IMR-90 (cell line): Measurements from ENCODE around the gene SLC35C1. TPM values are rescaled to one million over a fixed set of nuclear protein-coding genes. Genes with fewer than 3 reads are reported as not detected.

Source experiments
- ATAC-seq: fragments of 200-7000 bp; cut with Tn5 transposase; 2 replicates; pipeline ENCODE4 v1.9.1; 2020; ENCODE audit warnings: low read depth, mild to moderate bottlenecking, moderate library complexity
- BruUV-seq: library from RNA; stranded (reverse); fragments of 400-500 nt; replicated peaks from 2 replicates; lab custom pipeline; 2021; lab: Mats Ljungman, UMichigan
- CTCF ChIA-PET: fragments of 300-600 bp; formaldehyde crosslinking; extraction: SDS; loops from one replicate; lab custom pipeline; 2021; ENCODE audit warnings: antibody characterized with exemption; lab: Yijun Ruan, JAX
- POLR2A ChIA-PET: fragments of 300-600 bp; sonication (Branson Sonifier 250); formaldehyde crosslinking; loops from one replicate; lab custom pipeline; 2022; ENCODE audit warnings: antibody characterized with exemption; ENCODE audit not compliant: unreplicated experiment; lab: Charles Lee
- DNase-seq: peaks from one replicate; pipeline ENCODE4 v3.0.0; 2013
- H2AFZ ChIP-seq: replicated peaks from 2 replicates; pipeline ENCODE3; 2013; ENCODE audit warnings: low read length, mild to moderate bottlenecking; ENCODE audit not compliant: poor library complexity
- H2AK5ac ChIP-seq: 2 replicates; pipeline ENCODE4 v1.6.1; 2013; ENCODE audit warnings: low read depth, low read length, inconsistent platforms
- H2AK9ac ChIP-seq: replicated peaks from 2 replicates; pipeline ENCODE3; 2013; ENCODE audit warnings: mild to moderate bottlenecking, low read depth, low read length, moderate library complexity; ENCODE audit not compliant: poor library complexity
- H2BK120ac ChIP-seq: 2 replicates; pipeline ENCODE4 v1.6.1; 2013; ENCODE audit warnings: low read depth, low read length, inconsistent platforms
- H2BK15ac ChIP-seq: 3 replicates; pipeline ENCODE4 v1.6.1; 2013; ENCODE audit warnings: low read depth, low read length, inconsistent platforms
- H2BK20ac ChIP-seq: 2 replicates; pipeline ENCODE4 v1.6.1; 2013; ENCODE audit warnings: low read depth, mild to moderate bottlenecking, inconsistent platforms, low read length, moderate library complexity
- H2BK5ac ChIP-seq: 2 replicates; pipeline ENCODE4 v1.6.1; 2013; ENCODE audit warnings: mild to moderate bottlenecking, low read depth, low read length, inconsistent platforms; ENCODE audit not compliant: poor library complexity, severe bottlenecking
- H3K14ac ChIP-seq: replicated peaks from 2 replicates; pipeline ENCODE4 v1.6.1; 2013; ENCODE audit warnings: low read depth, low read length, inconsistent platforms
- H3K18ac ChIP-seq: 2 replicates; pipeline ENCODE4 v1.6.1; 2013; ENCODE audit warnings: low read depth, low read length, control low read depth
- H3K23ac ChIP-seq: 2 replicates; pipeline ENCODE4 v1.6.1; 2013; ENCODE audit warnings: low read depth, low read length, inconsistent platforms
- H3K27ac ChIP-seq: 2 replicates; pipeline ENCODE4 v1.5.1; 2013; ENCODE audit warnings: mild to moderate bottlenecking, control low read depth, low read length; ENCODE audit not compliant: insufficient read depth
- H3K27me3 ChIP-seq: 2 replicates; pipeline ENCODE4 v1.6.1; 2013; ENCODE audit warnings: low read length; ENCODE audit not compliant: control insufficient read depth, insufficient read depth
- H3K36me3 ChIP-seq: 2 replicates; pipeline ENCODE4 v1.6.1; 2013; ENCODE audit warnings: low read length, mixed read lengths; ENCODE audit not compliant: control insufficient read depth, insufficient read depth
- H3K4ac ChIP-seq: 2 replicates; pipeline ENCODE4 v1.6.1; 2013; ENCODE audit warnings: low read depth, low read length, inconsistent platforms
- H3K4me1 ChIP-seq: 2 replicates; pipeline ENCODE4 v1.6.1; 2013; ENCODE audit warnings: low read length, mixed read lengths; ENCODE audit not compliant: control insufficient read depth, insufficient read depth
- H3K4me2 ChIP-seq: 2 replicates; pipeline ENCODE4 v1.6.1; 2013; ENCODE audit warnings: low read depth, mild to moderate bottlenecking, control low read depth, low read length, moderate library complexity
- H3K4me3 ChIP-seq: 2 replicates; pipeline ENCODE4 v1.5.1; 2013; ENCODE audit warnings: low read depth, mild to moderate bottlenecking, control low read depth, low read length, moderate library complexity; ENCODE audit not compliant: insufficient read depth
- H3K56ac ChIP-seq: 2 replicates; pipeline ENCODE4 v1.6.1; 2013; ENCODE audit warnings: low read length, inconsistent platforms; ENCODE audit not compliant: insufficient read depth; ENCODE audit errors: extremely low read depth
- H3K79me1 ChIP-seq, 2 experiments: 2 replicates each; pipeline ENCODE4 v1.6.1; 2013; ENCODE audit warnings: low read length in 2 of 2, inconsistent platforms in 1 of 2, low read depth in 1 of 2
- H3K9ac ChIP-seq: 2 replicates; pipeline ENCODE4 v1.6.1; 2013; ENCODE audit warnings: low read depth, low read length, control low read depth
- H3K9me1 ChIP-seq: 2 replicates; pipeline ENCODE4 v1.6.1; 2013; ENCODE audit warnings: low read length, inconsistent platforms; ENCODE audit not compliant: insufficient read depth
- H3K9me3 ChIP-seq: 2 replicates; pipeline ENCODE4 v1.6.1; 2013; ENCODE audit warnings: low read length; ENCODE audit not compliant: control insufficient read depth, insufficient read depth
- H4K20me1 ChIP-seq: 2 replicates; pipeline ENCODE4 v1.6.1; 2013; ENCODE audit warnings: low read length, inconsistent platforms; ENCODE audit not compliant: insufficient read depth
- H4K5ac ChIP-seq: 2 replicates; pipeline ENCODE4 v1.6.1; 2013; ENCODE audit warnings: mild to moderate bottlenecking, low read depth, low read length, control low read depth
- H4K8ac ChIP-seq, 2 experiments: 2 replicates each; pipeline ENCODE4 v1.6.1; 2013; ENCODE audit warnings: low read depth in 2 of 2, low read length in 2 of 2, control low read depth in 1 of 2, inconsistent platforms in 1 of 2
- H4K91ac ChIP-seq: 2 replicates; pipeline ENCODE4 v1.6.1; 2013; ENCODE audit warnings: low read depth, low read length, inconsistent platforms; ENCODE audit not compliant: insufficient read depth
- BHLHE40 ChIP-seq: fragments of 150-350 bp; IDR thresholded peaks from 2 replicates; pipeline ENCODE4 v1.6.1; 2016; ENCODE audit warnings: mild to moderate bottlenecking, low read depth, low read length
- CEBPB ChIP-seq: IDR thresholded peaks from 2 replicates; pipeline ENCODE4 v1.6.1; 2012; ENCODE audit warnings: low read depth, low read length, improper control_type of control experiment
- CHD1 ChIP-seq: IDR thresholded peaks from 2 replicates; pipeline ENCODE4 v1.6.1; 2012; ENCODE audit warnings: low read depth, low read length, improper control_type of control experiment
- ELK1 ChIP-seq: fragments of 150-350 bp; IDR thresholded peaks from 2 replicates; pipeline ENCODE4 v1.6.1; 2016; ENCODE audit warnings: low read depth, mild to moderate bottlenecking, low read length, moderate library complexity, borderline replicate concordance
- FOS ChIP-seq: fragments of 150-350 bp; IDR thresholded peaks from 2 replicates; pipeline ENCODE4 v1.6.1; 2016; ENCODE audit warnings: low read depth, low read length
- MAZ ChIP-seq: IDR thresholded peaks from 2 replicates; pipeline ENCODE4 v1.6.1; 2012; ENCODE audit warnings: low read depth, mild to moderate bottlenecking, low read length, improper control_type of control experiment, moderate library complexity, borderline replicate concordance
- MXI1 ChIP-seq: IDR thresholded peaks from 2 replicates; pipeline ENCODE4 v1.6.1; 2012; ENCODE audit warnings: low read depth, mild to moderate bottlenecking, low read length, moderate library complexity, borderline replicate concordance
- NFE2L2 ChIP-seq: fragments of 150-350 bp; IDR thresholded peaks from 2 replicates; pipeline ENCODE4 v1.6.1; 2016; ENCODE audit warnings: low read depth, mild to moderate bottlenecking, low read length
- POLR2A ChIP-seq: IDR thresholded peaks from 2 replicates; pipeline ENCODE4 v1.6.1; 2012; ENCODE audit warnings: mild to moderate bottlenecking, low read depth, low read length
- RAD21 ChIP-seq: IDR thresholded peaks from 2 replicates; pipeline ENCODE4 v1.6.1; 2012; ENCODE audit warnings: low read length, improper control_type of control experiment
- RCOR1 ChIP-seq: IDR thresholded peaks from 2 replicates; pipeline ENCODE4 v1.6.1; 2012; ENCODE audit warnings: mild to moderate bottlenecking, low read length, improper control_type of control experiment; ENCODE audit not compliant: insufficient replicate concordance
- RFX5 ChIP-seq: IDR thresholded peaks from 2 replicates; pipeline ENCODE4 v1.8.0; 2012; ENCODE audit warnings: low read depth, mild to moderate bottlenecking, low read length, moderate library complexity
- SMC3 ChIP-seq: fragments of 150-350 bp; IDR thresholded peaks from 2 replicates; pipeline ENCODE4 v1.6.1; 2016; ENCODE audit warnings: low read depth, mild to moderate bottlenecking, antibody characterized with exemption, low read length, moderate library complexity
- WGBS, 2 experiments: methylation state at CpG; one replicate each; pipeline versions ENCODE4 v1.1.5 to v1.1.7; 2013; ENCODE audit warnings: missing lambda C conversion rate in 2 of 2; ENCODE audit not compliant: insufficient read length in 1 of 2; ENCODE audit errors: extremely low coverage in 2 of 2; 5-methylcytosine and 5-hydroxymethylcytosine counted together
- dilution Hi-C: fragments of 300-500 bp; cut with HindIII; formaldehyde crosslinking; loops from one replicate; pipeline ENCODE4 v1.14.3; 2018; ENCODE audit warnings: low sequenced_read_pairs; ENCODE audit not compliant: unreplicated experiment
- in situ Hi-C: fragments of 300-500 bp; cut with MboI; formaldehyde crosslinking; loops from 3 replicates; pipeline ENCODE4 v1.14.3; 2019; ENCODE audit warnings: low sequenced_read_pairs, inconsistent platforms, mixed read lengths
- intact Hi-C: fragments of 100-400 bp; cut with micrococcal nuclease; formaldehyde crosslinking; loops from 2 replicates; pipeline ENCODE4 v1.10.0; 2022
- polyA plus RNA-seq, 3 experiments: library from polyadenylated mRNA; depleted of rRNA; stranded (reverse); fragments of >200 nt; gene quantifications; 2 replicates each; pipeline ENCODE4 v1.2.3, GENCODE V29; 2012; ENCODE audit warnings: low replicate concordance in 1 of 3
- total RNA-seq: library from RNA; depleted of rRNA; stranded (reverse); fragments of >200 nt; gene quantifications from 2 replicates; pipeline ENCODE4 v1.2.3, GENCODE V29; 2012
- TF ChIP-seq, protein P1 (sequence below): fragments of 150-350 bp; IDR thresholded peaks from 2 replicates; pipeline ENCODE4 v1.6.1; 2017; ENCODE audit warnings: mild to moderate bottlenecking, antibody characterized with exemption, low read length, low read depth
- TF ChIP-seq, protein P2 (sequence below): conservative IDR thresholded peaks from 2 replicates; pipeline ENCODE4 v1.5.1; 2012; ENCODE audit warnings: mild to moderate bottlenecking, low read depth, low read length, improper control_type of control experiment

SLC35C1 gene
- total and polyA plus RNA-seq, 2 of the 4 experiments (the other 2 are of a cell fraction), result 4.3 to 27.1 TPM

- Histone ChIP-seq H3K27me3 (peaks cover 17% of the 10 kb centered on the region), H3K4me2 (no peak overlapping the region), H3K36me3 (no peaks in the 10 kb centered on the region), H2BK20ac (no peak overlapping the region), H3K27ac (no peak overlapping the region), H3K18ac (no peak overlapping the region), H4K5ac (no peak overlapping the region), H3K9me1 (no peaks in the 10 kb centered on the region), H2BK120ac (no peak overlapping the region), H2AFZ (no peak overlapping the region), H2BK15ac (no peak overlapping the region), H4K8ac (no peak overlapping the region), H3K14ac (no peak overlapping the region), H3K56ac (no peak overlapping the region), H3K4ac (no peak overlapping the region), H4K20me1 (no peaks in the 10 kb centered on the region), H4K91ac (no peak overlapping the region), H2BK5ac (no peak overlapping the region), H3K4me1 (peaks cover 3% of the 10 kb centered on the region; the same call in 1 of the 2 replicates), H3K79me1 (no peaks in the 10 kb centered on the region), H3K9me3 (no peaks in the 10 kb centered on the region), H2AK9ac (no peak overlapping the region), H3K23ac (no peak overlapping the region), H2AK5ac (no peak overlapping the region), H3K4me3 (no peak overlapping the region), H3K9ac (no peak overlapping the region)
- WGBS, 2 experiments, result 60% methylated on average over 2 of the region's 11 CpGs; no CpG with 5 or more reads in 1 of the 2 experiments
- ChIA-PET POLR2A (no interaction called here), CTCF (no interaction called here)
- DNase-seq (no peak), ATAC-seq (no peak)
- in situ Hi-C loops (loop anchor here (10.0 kb wide), 1 partner anchor 398 kb away; no protein-coding TSS in a partner anchor), intact Hi-C loops (loop anchor here (1.0 kb wide), 1 partner anchor 433 kb away; no protein-coding TSS in a partner anchor), dilution Hi-C loops (no loop called here)
- BruUV-seq, result no TSS peak
- no peak for TF ChIP-seq MAZ
- no peak for TF ChIP-seq ELK1
- TF ChIP-seq RFX5, result no peak
- no peak for TF ChIP-seq CEBPB
- TF ChIP-seq BHLHE40, result no peak
- TF ChIP-seq, protein P1, sequence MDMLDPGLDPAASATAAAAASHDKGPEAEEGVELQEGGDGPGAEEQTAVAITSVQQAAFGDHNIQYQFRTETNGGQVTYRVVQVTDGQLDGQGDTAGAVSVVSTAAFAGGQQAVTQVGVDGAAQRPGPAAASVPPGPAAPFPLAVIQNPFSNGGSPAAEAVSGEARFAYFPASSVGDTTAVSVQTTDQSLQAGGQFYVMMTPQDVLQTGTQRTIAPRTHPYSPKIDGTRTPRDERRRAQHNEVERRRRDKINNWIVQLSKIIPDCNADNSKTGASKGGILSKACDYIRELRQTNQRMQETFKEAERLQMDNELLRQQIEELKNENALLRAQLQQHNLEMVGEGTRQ, result no peak
- TF ChIP-seq, protein P2, sequence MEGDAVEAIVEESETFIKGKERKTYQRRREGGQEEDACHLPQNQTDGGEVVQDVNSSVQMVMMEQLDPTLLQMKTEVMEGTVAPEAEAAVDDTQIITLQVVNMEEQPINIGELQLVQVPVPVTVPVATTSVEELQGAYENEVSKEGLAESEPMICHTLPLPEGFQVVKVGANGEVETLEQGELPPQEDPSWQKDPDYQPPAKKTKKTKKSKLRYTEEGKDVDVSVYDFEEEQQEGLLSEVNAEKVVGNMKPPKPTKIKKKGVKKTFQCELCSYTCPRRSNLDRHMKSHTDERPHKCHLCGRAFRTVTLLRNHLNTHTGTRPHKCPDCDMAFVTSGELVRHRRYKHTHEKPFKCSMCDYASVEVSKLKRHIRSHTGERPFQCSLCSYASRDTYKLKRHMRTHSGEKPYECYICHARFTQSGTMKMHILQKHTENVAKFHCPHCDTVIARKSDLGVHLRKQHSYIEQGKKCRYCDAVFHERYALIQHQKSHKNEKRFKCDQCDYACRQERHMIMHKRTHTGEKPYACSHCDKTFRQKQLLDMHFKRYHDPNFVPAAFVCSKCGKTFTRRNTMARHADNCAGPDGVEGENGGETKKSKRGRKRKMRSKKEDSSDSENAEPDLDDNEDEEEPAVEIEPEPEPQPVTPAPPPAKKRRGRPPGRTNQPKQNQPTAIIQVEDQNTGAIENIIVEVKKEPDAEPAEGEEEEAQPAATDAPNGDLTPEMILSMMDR, result no peak
- TF ChIP-seq RCOR1, result no peak
- TF ChIP-seq CHD1, result no peak
- TF ChIP-seq SMC3, result no peak
- no peak for TF ChIP-seq MXI1
- no peak for TF ChIP-seq NFE2L2
- TF ChIP-seq FOS, result no peak
- no peak for TF ChIP-seq POLR2A
- no peak for TF ChIP-seq RAD21
These were observed 31.8 kb upstream of the SLC35C1 start for GRCh38 chr11:45772986-45773785.
